H1 (cell line): Measurements from ENCODE around the gene IRS1. TPM values are rescaled to one million over a fixed set of nuclear protein-coding genes. Genes with fewer than 3 reads are reported as not detected.

Experiments used
- CTCF ChIA-PET: fragments of 300-600 bp; sonication (Branson Sonifier 250); formaldehyde crosslinking; loops from one replicate; lab custom pipeline; 2021; ENCODE audit not compliant: partially characterized antibody; lab: Charles Lee
- POLR2A ChIA-PET: fragments of 300-600 bp; sonication (Branson Sonifier 250); formaldehyde crosslinking; loops from one replicate; lab custom pipeline; 2021; ENCODE audit warnings: inconsistent platforms; ENCODE audit not compliant: partially characterized antibody; lab: Charles Lee
- DNase-seq, 2 experiments: peaks; one replicate each; pipeline versions ENCODE4 v3.0.0 to v3.0.0-alpha.2; 2010 to 2022; ENCODE audit warnings: low spot score in 2 of 2, low read depth in 1 of 2, mixed read lengths in 1 of 2
- FAIRE-seq: peaks from 2 replicates; lab custom pipeline; 2011; peaks lifted over from hg19 to GRCh38; lab: Jason Lieb, UNC
- H2AFZ ChIP-seq: 2 replicates; pipeline ENCODE4 v1.8.1; 2012; ENCODE audit warnings: low read length, inconsistent platforms
- H2AK5ac ChIP-seq: 2 replicates; pipeline ENCODE4 v1.6.1; 2013; ENCODE audit warnings: low read depth, low read length
- H2BK120ac ChIP-seq: replicated peaks from 2 replicates; pipeline ENCODE3; 2013; ENCODE audit warnings: low read depth, low read length, inconsistent platforms
- H2BK12ac ChIP-seq: 2 replicates; pipeline ENCODE4 v1.6.1; 2013; ENCODE audit warnings: low read depth, low read length
- H2BK15ac ChIP-seq: 2 replicates; pipeline ENCODE4 v1.6.1; 2013; ENCODE audit warnings: low read length
- H2BK20ac ChIP-seq: 2 replicates; pipeline ENCODE4 v1.6.1; 2013; ENCODE audit warnings: low read length
- H2BK5ac ChIP-seq: 2 replicates; pipeline ENCODE4 v1.6.1; 2013; ENCODE audit warnings: low read depth, low read length
- H3K14ac ChIP-seq: 2 replicates; pipeline ENCODE4 v1.6.1; 2013; ENCODE audit warnings: inconsistent platforms; ENCODE audit not compliant: insufficient read length
- H3K18ac ChIP-seq: 2 replicates; pipeline ENCODE4 v1.6.1; 2013; ENCODE audit warnings: low read length; ENCODE audit errors: extremely low read depth
- H3K23ac ChIP-seq: 2 replicates; pipeline ENCODE4 v1.6.1; 2013; ENCODE audit warnings: inconsistent platforms; ENCODE audit not compliant: insufficient read length
- H3K23me2 ChIP-seq: 2 replicates; pipeline ENCODE4 v1.6.1; 2013; ENCODE audit warnings: low read depth, low read length
- H3K27ac ChIP-seq: 2 replicates; pipeline ENCODE4 v1.6.1; 2011; ENCODE audit warnings: low read depth, low read length, inconsistent platforms
- H3K27me3 ChIP-seq, 4 experiments: replicated peaks in 1 of 4; 1 replicate in 1 of 4; 2 replicates in 3 of 4; pipeline versions ENCODE4 v1.6.1 to v1.8.1; 2011 to 2013; ENCODE audit warnings: low read length in 3 of 4, mild to moderate bottlenecking in 3 of 4, inconsistent platforms in 2 of 4, mixed read lengths in 2 of 4, moderate library complexity in 1 of 4; ENCODE audit not compliant: control insufficient read depth in 3 of 4, insufficient read depth in 3 of 4; ENCODE audit errors: extremely low read depth in 1 of 4
- H3K36me3 ChIP-seq, 4 experiments: 2 replicates each; pipeline versions ENCODE4 v1.6.1 to v1.8.1; 2011 to 2013; ENCODE audit warnings: mild to moderate bottlenecking in 4 of 4, low read length in 3 of 4, moderate library complexity in 2 of 4, control low read depth in 1 of 4, inconsistent platforms in 1 of 4; ENCODE audit not compliant: insufficient read depth in 4 of 4, control insufficient read depth in 2 of 4
- H3K4ac ChIP-seq: replicated peaks from 2 replicates; pipeline ENCODE3; 2013; ENCODE audit warnings: low read length, low read depth, mixed read lengths, inconsistent platforms; ENCODE audit not compliant: insufficient read length
- H3K4me1 ChIP-seq, 4 experiments: replicated peaks in 1 of 4; 1 replicate in 1 of 4; 2 replicates in 3 of 4; pipeline versions ENCODE4 v1.6.1 to v1.8.1; 2011 to 2013; ENCODE audit warnings: low read length in 3 of 4, inconsistent platforms in 2 of 4, mixed read lengths in 1 of 4; ENCODE audit not compliant: insufficient read depth in 4 of 4, control insufficient read depth in 3 of 4
- H3K4me2 ChIP-seq, 2 experiments: 2 replicates each; pipeline versions ENCODE4 v1.6.1 to v1.8.1; 2011 to 2013; ENCODE audit warnings: low read depth in 2 of 2, low read length in 2 of 2, control low read depth in 1 of 2, inconsistent platforms in 1 of 2, mild to moderate bottlenecking in 1 of 2; ENCODE audit not compliant: insufficient read depth in 1 of 2
- H3K4me3 ChIP-seq, 4 experiments: fragments of 200-600, 300-600 bp in 1 of 4; sonication (generic), shearing (Covaris generic), sonication (Bioruptor Twin) in 1 of 4; 2 replicates each; pipeline versions ENCODE4 v1.5.1 to v1.8.1; 2011 to 2016; ENCODE audit warnings: low read length in 4 of 4, low read depth in 3 of 4, control low read depth in 2 of 4, inconsistent platforms in 2 of 4, mild to moderate bottlenecking in 2 of 4, mixed read lengths in 1 of 4, moderate library complexity in 1 of 4; ENCODE audit not compliant: insufficient read depth in 2 of 4; ENCODE audit errors: extremely low read depth in 1 of 4
- H3K56ac ChIP-seq: replicated peaks from 2 replicates; pipeline ENCODE3; 2013; ENCODE audit warnings: low read depth, mild to moderate bottlenecking, mixed read lengths, low read length, inconsistent platforms; ENCODE audit not compliant: insufficient read length
- H3K79me1 ChIP-seq: 2 replicates; pipeline ENCODE4 v1.6.1; 2013; ENCODE audit warnings: low read depth, low read length, control low read depth
- H3K79me2 ChIP-seq, 2 experiments: 2 replicates each; pipeline versions ENCODE4 v1.6.1 to v1.8.1; 2012 to 2013; ENCODE audit warnings: low read length in 2 of 2, mild to moderate bottlenecking in 2 of 2, inconsistent platforms in 1 of 2; ENCODE audit not compliant: insufficient read depth in 2 of 2, control insufficient read depth in 1 of 2
- H3K9ac ChIP-seq, 4 experiments: replicated peaks in 1 of 4; 1 replicate in 1 of 4; 2 replicates in 3 of 4; pipeline versions ENCODE4 v1.6.1 to v1.8.1; 2011 to 2013; ENCODE audit warnings: low read depth in 3 of 4, low read length in 3 of 4, control low read depth in 2 of 4, mild to moderate bottlenecking in 2 of 4, moderate library complexity in 2 of 4, inconsistent platforms in 1 of 4; ENCODE audit errors: extremely low read depth in 1 of 4
- H3K9me3 ChIP-seq, 2 experiments: 2 replicates each; pipeline versions ENCODE4 v1.6.1 to v1.8.1; 2012 to 2013; ENCODE audit warnings: mild to moderate bottlenecking in 2 of 2, moderate library complexity in 2 of 2, control low read depth in 1 of 2, inconsistent platforms in 1 of 2, low read depth in 1 of 2, low read length in 1 of 2, mixed read lengths in 1 of 2; ENCODE audit not compliant: insufficient read depth in 2 of 2
- H4K20me1 ChIP-seq, 2 experiments: replicated peaks in 1 of 2; 2 replicates each; pipeline versions ENCODE3 to v1.8.1; 2011 to 2013; ENCODE audit warnings: inconsistent platforms in 2 of 2, low read length in 2 of 2, mild to moderate bottlenecking in 1 of 2; ENCODE audit not compliant: insufficient read depth in 2 of 2, control insufficient read depth in 1 of 2
- H4K5ac ChIP-seq: 2 replicates; pipeline ENCODE4 v1.6.1; 2013; ENCODE audit warnings: low read length, low read depth, mixed read lengths, inconsistent platforms; ENCODE audit not compliant: insufficient read length
- H4K8ac ChIP-seq: 2 replicates; pipeline ENCODE4 v1.8.0; 2013; ENCODE audit warnings: mild to moderate bottlenecking, moderate library complexity, low read length, inconsistent platforms; ENCODE audit not compliant: insufficient read depth; ENCODE audit errors: extremely low read depth
- H4K91ac ChIP-seq: replicated peaks from 2 replicates; pipeline ENCODE3; 2013; ENCODE audit warnings: low read length, mixed read lengths, inconsistent platforms; ENCODE audit not compliant: insufficient read length
- BRCA1 ChIP-seq: IDR thresholded peaks from 2 replicates; pipeline ENCODE4 v1.6.1; 2012; ENCODE audit warnings: low read depth, low read length, improper control_type of control experiment
- CHD1 ChIP-seq: IDR thresholded peaks from 2 replicates; pipeline ENCODE4 v1.6.1; 2012; ENCODE audit warnings: low read depth, low read length, improper control_type of control experiment
- CREB1 ChIP-seq: IDR thresholded peaks from 2 replicates; pipeline ENCODE4 v1.6.1; 2012; ENCODE audit warnings: inconsistent platforms
- CTBP2 ChIP-seq: IDR thresholded peaks from 2 replicates; pipeline ENCODE4 v1.7.0; 2011; ENCODE audit warnings: borderline replicate concordance, mild to moderate bottlenecking, moderate library complexity, mixed read lengths, low read length; ENCODE audit not compliant: insufficient read depth, insufficient read length
- E2F6 ChIP-seq: IDR thresholded peaks from 2 replicates; pipeline ENCODE4 v1.6.1; 2012; ENCODE audit warnings: inconsistent platforms
- EGR1 ChIP-seq: IDR thresholded peaks from 2 replicates; pipeline ENCODE4 v1.6.1; 2011; ENCODE audit warnings: low read depth, low read length, borderline replicate concordance
- NANOG ChIP-seq: IDR thresholded peaks from 2 replicates; pipeline ENCODE4 v1.6.1; 2011; ENCODE audit warnings: low read length, low read depth, mild to moderate bottlenecking, inconsistent platforms; ENCODE audit not compliant: insufficient read depth, poor library complexity, severe bottlenecking
- POLR2A ChIP-seq, 2 experiments: IDR thresholded peaks; 1 replicate in 1 of 2; 2 replicates in 1 of 2; pipeline ENCODE4 v1.6.1; 2011; ENCODE audit warnings: low read depth in 2 of 2, low read length in 2 of 2, mild to moderate bottlenecking in 2 of 2; ENCODE audit errors: control extremely low read depth in 1 of 2
- RAD21 ChIP-seq, 2 experiments: IDR thresholded peaks in 1 of 2; conservative IDR thresholded peaks in 1 of 2; 2 replicates each; pipeline ENCODE4 v1.6.1; 2011; ENCODE audit warnings: low read depth in 2 of 2, low read length in 2 of 2, improper control_type of control experiment in 1 of 2, inconsistent platforms in 1 of 2, mild to moderate bottlenecking in 1 of 2, moderate library complexity in 1 of 2
- RFX5 ChIP-seq: IDR thresholded peaks from 2 replicates; pipeline ENCODE4 v1.6.1; 2011; ENCODE audit warnings: low read depth, low read length, improper control_type of control experiment, borderline replicate concordance
- SIX5 ChIP-seq: IDR thresholded peaks from 2 replicates; pipeline ENCODE4 v1.6.1; 2011; ENCODE audit warnings: mild to moderate bottlenecking, low read depth, low read length
- TBP ChIP-seq: IDR thresholded peaks from 2 replicates; pipeline ENCODE4 v1.6.1; 2011; ENCODE audit warnings: low read depth, low read length, improper control_type of control experiment
- TCF12 ChIP-seq: IDR thresholded peaks from 2 replicates; pipeline ENCODE4 v1.6.1; 2011; ENCODE audit warnings: low read depth, mild to moderate bottlenecking, low read length
- YY1 ChIP-seq: IDR thresholded peaks from 2 replicates; pipeline ENCODE4 v1.6.1; 2011; ENCODE audit warnings: low read depth, mild to moderate bottlenecking, low read length
- WGBS, 2 experiments: shearing (Covaris generic) in 1 of 2; methylation state at CpG; one replicate each; pipeline versions ENCODE4 v1.1.6 to v1.1.7; 2013 to 2015; ENCODE audit warnings: low lambda C conversion rate in 2 of 2, mixed read lengths in 2 of 2, inconsistent platforms in 1 of 2, low coverage in 1 of 2, missing lambda C conversion rate in 1 of 2; ENCODE audit not compliant: insufficient replicate concordance in 2 of 2, insufficient coverage in 1 of 2, insufficient read length in 1 of 2; ENCODE audit errors: extremely low coverage in 1 of 2, missing lambda C conversion rate in 1 of 2; 5-methylcytosine and 5-hydroxymethylcytosine counted together
- polyA plus RNA-seq, 7 experiments: library from polyadenylated mRNA; depleted of rRNA in 3 of 7; stranded (reverse) in 5 of 7; unstranded in 2 of 7; fragments of >200 nt in 5 of 7; fragments of 200-250 nt in 2 of 7; gene quantifications; 1 replicate in 5 of 7; 2 replicates in 1 of 7; 4 replicates in 1 of 7; pipeline versions ENCODE4 v1.2.1 to v1.2.3, GENCODE V29; 2011 to 2013; ENCODE audit warnings: missing spikeins in 2 of 7, mixed read lengths in 2 of 7
- total RNA-seq: library from RNA; stranded (reverse); fragmentation: NEBNext Ultra II Directional; extraction: Animal tissue kit (Norgen Biotek cat#: 25700); gene quantifications from 2 replicates; pipeline ENCODE4 v1.2.1, GENCODE V29; 2021

Gene IRS1
- total and polyA plus RNA-seq, 2 of the 8 experiments (the other 6 are each of a cell fraction or from before 2014, with no cell fraction given): 9.1 to 26.9 TPM

- Histone ChIP-seq H4K8ac (no peak overlapping the region), H3K4me3 (no peak overlapping the region), H3K9me3 (no peaks in the 10 kb centered on the region), H3K9ac (no peak overlapping the region), H3K27me3 (no peaks in the 10 kb centered on the region), H4K5ac (no peak overlapping the region), H2AFZ (no peak overlapping the region), H2BK5ac (no peak overlapping the region), H2BK120ac (no peak overlapping the region), H3K23ac (no peak overlapping the region), H3K27ac (0 out of 2 replicates have a peak overlapping the region, but pooled peaks have one; percentile 2), H4K91ac (no peak overlapping the region), H4K20me1 (no peaks in the 10 kb centered on the region), H2BK12ac (no peak overlapping the region), H3K4ac (no peak overlapping the region), H3K79me1 (peaks cover 3% of the 10 kb centered on the region; the same call in 1 of the 2 replicates), H3K14ac (no peak overlapping the region), H2BK15ac (no peak overlapping the region), H3K56ac (no peak overlapping the region), H2AK5ac (no peak overlapping the region), H3K4me2 (no peak overlapping the region), H3K36me3 (no peaks in the 10 kb centered on the region), H3K18ac (no peak overlapping the region), H3K4me1 (peaks cover 0 to 4% (median 1%) of the 10 kb centered on the region in 4 experiments; a peak in 3 of 7 replicates), H3K79me2 (peaks cover 0 to 28% of the 10 kb centered on the region in 2 experiments; a peak in 2 of 4 replicates), H2BK20ac (no peak overlapping the region), H3K23me2 (no peaks in the 10 kb centered on the region)
- CTCF ChIA-PET: interaction anchor here (1.5 to 1.6 kb wide), 2 partner anchors 44 to 46 kb away, joined by 6 read pairs; partner anchors contain the start of gene IRS1
- DNase-seq (no peak), FAIRE-seq (no peak)
- POLR2A ChIA-PET: interaction anchor here (1.4 kb wide), 1 partner anchor 23 kb away, joined by 5 read pairs; no protein-coding TSS in a partner anchor
- WGBS, 2 experiments: 93% methylated on average over 2 of the region's 2 CpGs; no CpG with 5 or more reads in 1 of the 2 experiments
- no peak for TF ChIP-seq TCF12
- no peak for TF ChIP-seq CHD1
- TF ChIP-seq E2F6: no peak
- no peak for TF ChIP-seq YY1
- TF ChIP-seq RAD21 (IDR thresholded peaks at IDR 0.05 in 1 of 2, conservative IDR thresholded peaks at IDR 0.05 in 1 of 2; ENCODE audit: low read depth in 2 of 2, low read length in 2 of 2): no peak
- no peak for TF ChIP-seq BRCA1
- no peak for TF ChIP-seq NANOG
- no peak for TF ChIP-seq CREB1
- no peak for TF ChIP-seq POLR2A (IDR thresholded peaks at IDR 0.05; ENCODE audit: control extremely low read depth in 1 of 2, low read depth in 2 of 2, low read length in 2 of 2)
- TF ChIP-seq SIX5: no peak
- no peak for TF ChIP-seq CTBP2
- no peak for TF ChIP-seq TBP
- TF ChIP-seq RFX5: no peak
- TF ChIP-seq EGR1: no peak
These were observed 43.5 kb downstream of the IRS1 start for GRCh38 chr2:226756131-226756530.
